ENCODE measurements around the gene GDPGP1. TPM values are rescaled to one million over a fixed set of nuclear protein-coding genes. Genes with fewer than 3 reads are reported as not detected.

Gene GDPGP1
- total and polyA plus RNA-seq, 2 donors (not counting 1 experiment from before 2014, with no cell fraction given), result 9.3 to 10.4 TPM

GRCh38 chr15:90233387-90234095 lies 468 bp upstream of the GDPGP1 start, which contains the start of gene CIB1:
CIB1 (minus strand) TSS chr15:90233941; CDS start chr15:90233885, 56 bp downstream.
- CTCF ChIA-PET, result interaction anchor here (0.6 to 4.7 kb wide), 20 partner anchors 14 to 702 kb away, joined by 3 to 102 read pairs (median 6); partner anchors contain the start of genes NGRN, SEMA4B, TTLL13 and UNC45A
- peak within 1 kb of the TSS; percentile 85 to 99 (median 92) for H3K4me3 ChIP-seq (ENCODE audit: control extremely low read depth in 1 of 5, extremely low read depth in 1 of 5, insufficient read depth in 1 of 5, low read depth in 2 of 5, low read length in 4 of 5)
- Mint-ChIP-seq H3K27ac (peak within 1 kb of the TSS; percentile 97), H3K4me1 (peaks cover 52% of the 10 kb centered on the region), H3K9me3 (ENCODE audit: insufficient read depth) (no peaks in the 10 kb centered on the region), H3K27me3 (no peaks in the 10 kb centered on the region), H3K4me3 (peak within 1 kb of the TSS; percentile 97)
- WGBS (ENCODE audit: insufficient coverage), result under 1% methylated on average over 63 of the region's 63 CpGs
- POLR2A ChIA-PET, result interaction anchor here (0.7 to 4.8 kb wide), 16 partner anchors 12 to 155 kb away, joined by 3 to 56 read pairs (median 5); partner anchors contain the start of genes IQGAP1, NGRN and SEMA4B
- intact Hi-C loops (cut with micrococcal nuclease), result loop anchor here (1.0 to 5.0 kb wide), 10 partner anchors 15 to 169 kb away; partner anchors contain the start of genes IDH2, IQGAP1, NGRN and SEMA4B
- TF ChIP-seq EZH2 (IDR thresholded peaks at IDR 0.05; ENCODE audit: borderline replicate concordance, insufficient read depth, low read depth, low read length, poor library complexity, severe bottlenecking) (no peak), CTCF (IDR thresholded peaks at IDR 0.05) (no peak)
- H3K27ac ChIP-seq (ENCODE audit: low read length in 2 of 2), result peak within 1 kb of the TSS; percentile 88 to 99
- H3K79me2 ChIP-seq (ENCODE audit: control insufficient read depth, insufficient read depth, low read length), result peaks cover 25% of the 10 kb centered on the region
- no peaks in the 10 kb centered on the region for H3K9me3 ChIP-seq (ENCODE audit: control extremely low read depth in 1 of 3, control insufficient read depth in 2 of 3, insufficient read depth in 1 of 3, low read length in 2 of 3)
- peaks cover 40 to 50% of the 10 kb centered on the region in 2 donors for H3K4me1 ChIP-seq (ENCODE audit: control insufficient read depth in 2 of 2, insufficient read depth in 2 of 2, low read length in 2 of 2)
- H3K4me2 ChIP-seq (replicated peaks; ENCODE audit: low read depth, low read length, poor library complexity, severe bottlenecking), result peak within 1 kb of the TSS; percentile 90
- ATAC-seq (ENCODE audit: low read depth), result peak; percentile 87
- peaks cover 24% of the 10 kb centered on the region for H4K20me1 ChIP-seq (ENCODE audit: control insufficient read depth, insufficient read depth, low read length, poor library complexity, severe bottlenecking)
- H3K36me3 ChIP-seq (replicated peaks in 1 of 2; ENCODE audit: control extremely low read depth in 1 of 2, control insufficient read depth in 1 of 2, extremely low read depth in 1 of 2, insufficient read depth in 2 of 2, low read length in 1 of 2), result peaks cover 0 to 29% of the 10 kb centered on the region in 2 experiments
- no peak for DNase-seq
- H3K9ac ChIP-seq (ENCODE audit: low read length), result peak within 1 kb of the TSS; percentile 99
- H2AFZ ChIP-seq (ENCODE audit: insufficient read depth, low read depth, low read length, poor library complexity, severe bottlenecking), result peak within 1 kb of the TSS; percentile 75
- H3K27me3 ChIP-seq (replicated peaks in 1 of 4; ENCODE audit: control extremely low read depth in 1 of 4, control insufficient read depth in 3 of 4, insufficient read depth in 4 of 4, low read length in 3 of 4), result no peaks in the 10 kb centered on the region

GRCh38 chr15:90239371-90239770 lies 5.4 kb downstream of the GDPGP1 start:
- Histone ChIP-seq H3K9me3 (ENCODE audit: control extremely low read depth in 1 of 3, control insufficient read depth in 2 of 3, insufficient read depth in 1 of 3, low read length in 2 of 3) (no peaks in the 10 kb centered on the region), H3K4me3 (ENCODE audit: control extremely low read depth in 1 of 5, extremely low read depth in 1 of 5, insufficient read depth in 1 of 5, low read depth in 2 of 5, low read length in 4 of 5) (no peak overlapping the region), H3K4me2 (replicated peaks; ENCODE audit: low read depth, low read length, poor library complexity, severe bottlenecking) (no peak overlapping the region), H3K36me3 (replicated peaks in 1 of 2; ENCODE audit: control extremely low read depth in 1 of 2, control insufficient read depth in 1 of 2, extremely low read depth in 1 of 2, insufficient read depth in 2 of 2, low read length in 1 of 2) (peaks cover 0 to 14% of the 10 kb centered on the region in 2 experiments), H3K27me3 (replicated peaks in 1 of 4; ENCODE audit: control extremely low read depth in 1 of 4, control insufficient read depth in 3 of 4, insufficient read depth in 4 of 4, low read length in 3 of 4) (no peaks in the 10 kb centered on the region), H3K4me1 (ENCODE audit: control insufficient read depth in 2 of 2, insufficient read depth in 2 of 2, low read length in 2 of 2) (peaks cover 7 to 8% of the 10 kb centered on the region in 2 donors), H3K9ac (ENCODE audit: low read length) (no peak overlapping the region), H4K20me1 (ENCODE audit: control insufficient read depth, insufficient read depth, low read length, poor library complexity, severe bottlenecking) (no peaks in the 10 kb centered on the region), H3K79me2 (ENCODE audit: control insufficient read depth, insufficient read depth, low read length) (no peaks in the 10 kb centered on the region), H3K27ac (ENCODE audit: low read length in 2 of 2) (no peak overlapping the region), H2AFZ (ENCODE audit: insufficient read depth, low read depth, low read length, poor library complexity, severe bottlenecking) (no peak overlapping the region)
- intact Hi-C loops (cut with micrococcal nuclease), result no loop called here
- Mint-ChIP-seq H3K4me1 (peaks cover 8% of the 10 kb centered on the region), H3K9me3 (ENCODE audit: insufficient read depth) (no peaks in the 10 kb centered on the region), H3K27me3 (no peaks in the 10 kb centered on the region), H3K4me3 (no peak overlapping the region), H3K27ac (peak overlapping the region; percentile 20)
- no peak for DNase-seq
- TF ChIP-seq EZH2 (IDR thresholded peaks at IDR 0.05; ENCODE audit: borderline replicate concordance, insufficient read depth, low read depth, low read length, poor library complexity, severe bottlenecking), result no peak
- no peak for TF ChIP-seq CTCF (IDR thresholded peaks at IDR 0.05)
- WGBS (ENCODE audit: insufficient coverage), result 100% methylated on average over 1 of the region's 3 CpGs
- CTCF ChIA-PET, result interaction anchor here (0.6 to 1.2 kb wide), 2 partner anchors 18 to 19 kb away, joined by 3 to 4 read pairs; no protein-coding TSS in a partner anchor
- no peak for ATAC-seq (ENCODE audit: low read depth)
- POLR2A ChIA-PET, result no interaction called here
